Loucy (cell line): ENCODE results near the gene C16orf89.

Experiments used
- H2AFZ ChIP-seq: fragments of 200-600 bp; sonication (generic); 2 replicates; pipeline ENCODE4 v1.6.0; 2016; ENCODE audit warnings: antibody characterized with exemption, mild to moderate bottlenecking, low read length, moderate library complexity
- H3F3A ChIP-seq: fragments of 200-600 bp; 2 replicates; pipeline ENCODE4 v1.6.0; 2016; ENCODE audit warnings: antibody characterized with exemption, low read depth, mild to moderate bottlenecking
- H3K27me3 ChIP-seq: fragments of 200-600 bp; sonication (generic); 2 replicates; pipeline ENCODE4 v1.6.1; 2014; ENCODE audit warnings: low read length, mild to moderate bottlenecking; ENCODE audit not compliant: insufficient read depth, poor library complexity, severe bottlenecking
- H3K36me3 ChIP-seq: fragments of 200-600 bp; sonication (generic); 2 replicates; pipeline ENCODE4 v1.6.1; 2016; ENCODE audit warnings: low read length; ENCODE audit not compliant: insufficient read depth
- H3K4me1 ChIP-seq: fragments of 200-600 bp; sonication (generic); 2 replicates; pipeline ENCODE4 v1.5.1; 2014; ENCODE audit warnings: low read length, mild to moderate bottlenecking; ENCODE audit not compliant: insufficient read depth, poor library complexity, severe bottlenecking
- H3K4me2 ChIP-seq: fragments of 200-600 bp; sonication (generic); 2 replicates; pipeline ENCODE4 v1.6.0; 2014; ENCODE audit warnings: antibody characterized with exemption, low read length, low read depth, mild to moderate bottlenecking; ENCODE audit not compliant: poor library complexity, severe bottlenecking
- H3K4me3 ChIP-seq: fragments of 200-600 bp; sonication (generic); 2 replicates; pipeline ENCODE4 v1.5.1; 2014; ENCODE audit warnings: low read length, mild to moderate bottlenecking, mixed read lengths; ENCODE audit not compliant: poor library complexity, severe bottlenecking
- H3K79me2 ChIP-seq: fragments of 200-600 bp; sonication (generic); 2 replicates; pipeline ENCODE4 v1.6.1; 2014; ENCODE audit warnings: low read length; ENCODE audit not compliant: insufficient read depth
- H3K9ac ChIP-seq: fragments of 200-600 bp; sonication (generic); 2 replicates; pipeline ENCODE4 v1.6.0; 2014; ENCODE audit warnings: mild to moderate bottlenecking, low read depth, low read length, moderate library complexity; ENCODE audit not compliant: poor library complexity, severe bottlenecking
- H3K9me2 ChIP-seq: fragments of 200-600 bp; sonication (generic); replicated peaks from 2 replicates; pipeline ENCODE4 v1.6.1; 2016; ENCODE audit warnings: low read depth, low read length, mixed read lengths
- H3K9me3 ChIP-seq: fragments of 200-600 bp; sonication (generic); 2 replicates; pipeline ENCODE4 v1.6.1; 2014; ENCODE audit warnings: mild to moderate bottlenecking, antibody characterized with exemption, low read length, low read depth; ENCODE audit not compliant: insufficient read depth
- H4K20me1 ChIP-seq: fragments of 200-600 bp; sonication (generic); 2 replicates; pipeline ENCODE4 v1.6.0; 2014; ENCODE audit warnings: antibody characterized with exemption, low read length, mild to moderate bottlenecking; ENCODE audit not compliant: insufficient read depth, poor library complexity, severe bottlenecking
- CTCF ChIP-seq: fragments of 200-600 bp; sonication (generic); conservative IDR thresholded peaks from 2 replicates; pipeline ENCODE4 v1.5.1; 2014; ENCODE audit warnings: mild to moderate bottlenecking, antibody characterized with exemption, low read length
- EZH2phosphoT487 ChIP-seq: fragments of 200-600 bp; IDR thresholded peaks from 2 replicates; pipeline ENCODE4 v1.6.1; 2018; ENCODE audit warnings: antibody characterized with exemption, mild to moderate bottlenecking, moderate library complexity, borderline replicate concordance

Gene C16orf89

GRCh38 chr16:5027086-5027485 lies 38.7 kb downstream of the C16orf89 start:
- no peak for TF ChIP-seq CTCF
- no peak for TF ChIP-seq EZH2phosphoT487
- Histone ChIP-seq H3K79me2 (no peaks in the 10 kb centered on the region), H3K9me3 (no peaks in the 10 kb centered on the region), H3K4me3 (no peak overlapping the region), H3K4me2 (no peak overlapping the region), H4K20me1 (no peaks in the 10 kb centered on the region), H3K36me3 (no peaks in the 10 kb centered on the region), H3K4me1 (no peaks in the 10 kb centered on the region), H3K27me3 (no peaks in the 10 kb centered on the region), H2AFZ (no peak overlapping the region), H3K9me2 (no peaks in the 10 kb centered on the region), H3K9ac (no peak overlapping the region), H3F3A (no peaks in the 10 kb centered on the region)

- Histone ChIP-seq H3F3A (no peaks in the 10 kb centered on the region), H3K4me1 (no peaks in the 10 kb centered on the region), H3K36me3 (no peaks in the 10 kb centered on the region), H3K4me3 (no peak overlapping the region), H4K20me1 (no peaks in the 10 kb centered on the region), H3K9me3 (no peaks in the 10 kb centered on the region), H3K9ac (no peak overlapping the region), H3K9me2 (no peaks in the 10 kb centered on the region), H3K4me2 (no peak overlapping the region), H3K79me2 (no peaks in the 10 kb centered on the region), H3K27me3 (no peaks in the 10 kb centered on the region), H2AFZ (no peak overlapping the region)
- TF ChIP-seq EZH2phosphoT487 (no peak), CTCF (no peak)
These were observed 39.1 kb downstream of the C16orf89 start for GRCh38 chr16:5026664-5027063.

DNA sequence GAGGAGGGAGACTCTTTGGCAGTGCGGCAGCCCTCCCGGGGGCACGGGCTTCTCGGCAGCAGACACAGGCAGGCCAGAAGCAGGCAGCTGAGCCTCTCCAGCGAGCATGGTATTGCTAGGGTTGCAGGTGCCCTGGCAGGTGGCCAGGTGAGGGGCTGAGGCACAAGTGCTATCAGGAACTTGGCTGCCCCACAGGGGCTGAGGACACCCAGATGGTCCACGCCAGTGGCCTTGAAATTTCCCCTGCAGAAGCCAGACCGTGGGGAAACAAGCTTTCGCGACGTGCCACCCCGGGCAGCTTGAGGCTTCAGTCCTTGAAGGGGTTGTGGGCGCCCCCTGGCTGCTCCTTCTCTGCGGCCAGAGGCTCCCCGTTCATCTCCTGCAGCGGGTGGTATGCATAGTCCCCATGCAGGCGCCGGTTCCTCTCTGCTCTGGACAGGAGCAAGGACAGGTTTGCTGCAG lies 40.6 kb downstream of the C16orf89 start:
- Histone ChIP-seq H3K9me3 (no peaks in the 10 kb centered on the region), H3K4me3 (no peak overlapping the region), H3K79me2 (no peaks in the 10 kb centered on the region), H3K36me3 (no peaks in the 10 kb centered on the region), H3K4me2 (no peak overlapping the region), H3K9me2 (no peaks in the 10 kb centered on the region), H3K4me1 (no peaks in the 10 kb centered on the region), H2AFZ (no peak overlapping the region), H4K20me1 (no peaks in the 10 kb centered on the region), H3K9ac (no peak overlapping the region), H3F3A (no peaks in the 10 kb centered on the region), H3K27me3 (no peaks in the 10 kb centered on the region)
- TF ChIP-seq EZH2phosphoT487 (no peak), CTCF (no peak)
